ELF-1 (cell line): ENCODE results near the gene LYST.
A peak's percentile ranks its signal among the peaks of the same experiment; 100 is the strongest.

Source experiments
- DNase-seq: peaks from one replicate; pipeline ENCODE4 v3.0.0-alpha.2; 2016; ENCODE audit warnings: low read depth, low spot score

LYST gene

DNA sequence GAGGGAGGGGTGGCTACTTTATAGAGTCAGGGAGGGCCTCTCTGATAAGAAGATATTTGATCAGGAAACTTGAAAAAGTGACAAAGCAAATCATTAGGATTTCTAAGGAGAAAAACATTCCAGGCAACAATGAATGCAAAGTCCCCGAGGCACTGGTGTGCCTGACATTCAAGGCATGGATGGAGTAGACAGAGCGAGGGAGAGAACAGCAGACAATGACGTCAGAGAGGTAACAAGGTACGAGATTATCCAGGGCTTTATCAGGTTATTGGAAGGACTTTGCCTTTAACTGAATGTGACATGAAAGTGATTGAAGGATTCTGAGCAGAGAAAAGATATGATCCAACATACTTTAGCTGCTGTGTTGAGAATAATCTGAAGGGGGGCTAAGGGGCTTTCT, 144.7 kb downstream of the LYST start:
- peak; percentile 25 for DNase-seq

DNA sequence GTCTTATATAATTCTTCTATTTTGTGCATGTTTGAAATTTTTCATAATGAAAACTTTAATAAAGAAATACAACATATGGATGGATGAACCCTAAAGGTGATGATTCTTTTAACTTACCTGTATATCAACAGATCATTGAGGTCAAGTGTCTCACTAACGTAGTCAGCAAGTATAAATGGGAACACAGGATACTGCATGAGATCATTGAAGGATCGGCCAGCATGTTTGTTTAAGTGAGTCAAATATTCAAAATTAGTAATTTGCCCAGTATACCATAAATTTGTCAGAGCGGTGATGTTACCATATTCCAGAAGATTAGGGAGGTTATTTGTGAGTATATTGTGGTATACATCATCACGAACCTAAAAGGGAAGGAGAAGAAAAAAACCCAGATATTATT, 146.2 kb downstream of the LYST start:
- no peak for DNase-seq

DNA sequence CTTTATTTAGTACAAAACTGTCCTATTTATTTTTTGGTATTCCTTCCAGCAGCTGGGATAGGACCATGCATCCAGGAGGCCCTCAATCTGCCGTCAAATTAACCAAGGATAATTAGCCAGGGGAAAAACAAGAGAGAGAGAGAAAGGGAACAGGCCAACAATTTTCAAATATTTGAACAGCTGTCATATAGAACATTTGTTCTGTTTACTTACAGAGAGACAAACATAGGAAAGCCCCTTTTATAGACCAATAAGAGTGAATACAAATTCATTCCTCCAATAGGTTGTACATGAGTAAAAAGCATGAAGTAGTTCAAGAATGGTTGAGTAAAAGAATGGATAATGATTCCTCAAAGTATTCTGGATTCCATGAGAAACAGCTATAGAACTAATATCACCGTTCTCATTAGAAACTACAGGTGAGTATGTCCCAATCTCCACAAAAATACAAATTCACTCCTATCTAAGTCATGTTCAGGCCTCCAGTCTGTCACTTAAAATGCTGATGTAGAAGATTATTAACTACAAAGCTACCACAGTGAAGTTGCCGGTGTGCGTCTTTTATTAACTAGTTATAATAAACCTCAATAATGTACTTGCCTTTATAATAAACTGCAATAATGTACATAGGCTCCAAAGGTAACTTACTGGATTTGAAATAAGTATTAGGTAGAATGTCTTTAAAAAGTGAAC, 152.4 kb downstream of the LYST start:
- no peak for DNase-seq

DNA sequence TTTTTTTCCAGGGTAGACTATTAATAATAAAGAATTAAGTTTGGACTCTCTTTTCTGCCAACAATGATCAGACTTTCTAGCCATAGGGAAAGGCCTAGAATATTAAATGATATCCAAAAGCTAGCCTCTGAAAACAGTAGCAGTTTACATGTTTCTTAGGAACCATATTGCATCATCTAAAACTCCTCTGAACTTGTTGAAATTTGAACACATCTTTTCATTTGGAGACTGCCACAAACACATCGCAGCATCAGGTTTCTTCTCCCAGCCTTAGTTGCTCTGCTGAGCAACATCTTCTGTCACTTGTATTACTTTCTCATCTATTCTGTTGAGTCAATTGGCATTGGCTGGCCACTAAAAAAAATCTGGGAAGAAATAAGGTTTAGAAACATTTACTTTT, 153.9 kb downstream of the LYST start:
- DNase-seq, result no peak

DNA sequence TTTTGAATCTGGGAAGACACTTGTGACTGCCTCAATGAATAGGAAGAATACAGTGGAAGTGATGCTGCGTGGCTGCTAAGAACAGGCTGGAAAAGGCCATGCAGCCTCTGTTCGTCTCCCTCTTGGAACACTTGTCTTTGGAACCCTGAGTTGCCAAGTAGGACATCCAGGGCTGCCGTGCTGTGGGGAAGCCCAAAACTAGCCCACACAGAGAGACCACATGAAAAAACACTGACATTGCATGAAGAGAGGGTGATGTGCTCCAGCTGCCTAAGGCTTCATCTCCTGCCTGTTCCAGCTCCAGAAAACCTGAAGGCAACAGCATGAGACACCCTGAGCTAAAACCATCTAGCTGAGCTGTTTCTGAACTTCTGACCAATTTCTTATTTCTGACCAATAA, 156.0 kb downstream of the LYST start:
- no peak for DNase-seq

DNA sequence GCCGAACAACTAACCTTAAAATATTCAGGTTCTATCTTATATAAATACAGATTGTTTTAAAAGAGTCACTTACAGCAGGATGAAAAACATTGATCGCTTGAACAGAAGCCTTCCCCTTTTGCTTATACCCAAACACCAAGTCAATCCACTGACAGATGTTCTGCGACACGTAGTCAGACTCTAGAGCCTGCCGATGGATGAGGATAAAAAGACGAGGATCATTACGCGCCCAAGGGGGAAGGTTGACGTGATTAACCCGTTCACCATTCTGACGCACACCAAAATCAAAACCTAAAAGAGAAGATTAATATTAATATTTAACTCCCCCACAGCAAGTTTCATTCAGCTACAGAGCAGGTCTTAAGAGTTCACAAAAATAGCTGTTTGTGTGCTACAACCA, 157.7 kb downstream of the LYST start:
- no peak for DNase-seq

DNA sequence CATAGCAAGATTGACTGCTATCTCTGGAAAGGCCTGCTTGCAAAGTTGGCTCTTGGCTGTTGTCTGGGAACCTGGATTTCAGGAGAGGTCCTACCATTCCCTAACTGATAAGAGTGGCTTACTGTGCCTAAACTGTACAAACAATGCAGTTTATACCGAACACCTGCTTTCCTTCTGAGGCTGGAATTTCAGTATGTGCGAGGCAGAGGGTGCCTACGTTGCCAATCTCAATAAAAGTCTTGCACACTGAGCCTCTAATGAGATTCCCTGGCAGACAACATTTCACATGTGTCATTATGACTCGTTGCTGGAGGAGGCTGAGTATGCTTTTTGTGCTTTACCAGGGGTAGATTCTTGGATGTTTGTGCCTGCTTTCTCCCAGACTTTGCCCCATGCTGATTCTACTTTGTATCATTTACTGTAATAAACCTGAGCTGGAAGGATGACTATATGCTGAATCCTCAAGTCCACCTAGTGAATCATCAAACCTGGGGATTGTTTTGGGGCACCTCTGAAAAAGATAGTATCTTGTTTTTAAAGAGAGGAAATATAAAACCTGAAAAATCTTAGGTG, 158.2 kb downstream of the LYST start:
- no peak for DNase-seq

DNA sequence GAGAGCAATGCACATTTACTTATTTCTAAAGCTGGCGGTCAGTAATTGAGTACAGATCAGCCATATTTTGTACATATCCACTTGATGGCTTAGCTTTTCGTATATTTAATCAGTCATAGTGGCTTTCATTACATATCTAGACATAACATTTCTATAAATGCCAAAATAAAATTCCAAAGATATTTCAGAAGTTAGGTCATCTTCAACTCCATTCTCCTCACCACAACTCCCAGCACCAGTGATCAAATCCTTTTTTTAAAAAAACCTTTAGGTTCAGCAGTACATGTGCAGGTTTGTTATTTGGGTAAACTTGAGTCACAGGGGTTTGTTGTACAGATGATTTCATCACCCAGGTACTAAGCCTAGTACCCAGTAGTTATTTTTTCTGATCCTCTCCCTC, 163.2 kb downstream of the LYST start:
- no peak for DNase-seq

GRCh38 chr1:235702412-235702811, 164.3 kb downstream of the LYST start:
- no peak for DNase-seq

- DNase-seq, result no peak
Observed at GRCh38 chr1:235697508-235697907, 169.2 kb downstream of the LYST start.

GRCh38 chr1:235689356-235689755, 177.3 kb downstream of the LYST start:
- no peak for DNase-seq

GRCh38 chr1:235688096-235688495, 178.6 kb downstream of the LYST start:
- DNase-seq, result no peak

- no peak for DNase-seq
Observed at GRCh38 chr1:235683653-235684052, 183.1 kb downstream of the LYST start.

GRCh38 chr1:235682216-235682615, 184.5 kb downstream of the LYST start:
- no peak for DNase-seq

DNA sequence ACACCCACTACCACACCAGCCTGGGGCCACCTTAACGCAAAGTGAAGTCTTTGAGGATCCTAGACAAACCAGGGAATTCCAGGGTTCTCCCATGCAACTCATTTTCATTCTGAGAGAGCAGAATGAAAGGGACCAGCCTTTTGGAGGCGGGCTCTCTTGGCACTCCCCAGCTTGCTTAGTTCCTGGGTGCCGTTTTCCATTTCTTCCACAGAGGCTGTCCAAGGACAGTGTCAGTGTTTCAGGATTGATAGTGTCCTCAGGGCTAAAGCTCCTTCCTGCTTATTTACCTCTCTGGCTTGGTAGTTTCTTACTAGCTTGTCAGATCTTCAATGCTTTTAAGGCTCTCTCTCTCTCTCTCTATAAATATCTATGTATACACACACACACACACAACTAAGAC, 187.1 kb downstream of the LYST start:
- DNase-seq, result peak; percentile 75

DNA sequence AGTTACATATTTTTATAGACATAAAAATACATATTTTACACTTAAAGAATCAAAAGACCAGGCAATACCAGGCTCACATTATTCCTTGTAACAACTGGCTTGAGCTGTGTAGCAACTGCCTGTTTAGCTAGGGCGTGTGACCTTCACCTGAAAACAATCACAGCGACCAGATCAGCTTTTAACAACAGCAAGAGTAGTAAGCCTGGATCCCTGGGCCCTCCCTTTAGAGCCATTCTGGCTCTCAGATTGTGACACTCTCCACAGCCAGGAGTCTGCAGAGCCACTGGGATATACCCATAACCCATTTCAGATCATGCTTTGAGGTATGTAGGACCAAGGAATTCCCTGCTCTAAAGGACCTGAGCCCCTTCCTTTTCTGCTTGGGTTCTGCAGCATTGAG, 187.7 kb downstream of the LYST start:
- peak; percentile 19 for DNase-seq

DNA sequence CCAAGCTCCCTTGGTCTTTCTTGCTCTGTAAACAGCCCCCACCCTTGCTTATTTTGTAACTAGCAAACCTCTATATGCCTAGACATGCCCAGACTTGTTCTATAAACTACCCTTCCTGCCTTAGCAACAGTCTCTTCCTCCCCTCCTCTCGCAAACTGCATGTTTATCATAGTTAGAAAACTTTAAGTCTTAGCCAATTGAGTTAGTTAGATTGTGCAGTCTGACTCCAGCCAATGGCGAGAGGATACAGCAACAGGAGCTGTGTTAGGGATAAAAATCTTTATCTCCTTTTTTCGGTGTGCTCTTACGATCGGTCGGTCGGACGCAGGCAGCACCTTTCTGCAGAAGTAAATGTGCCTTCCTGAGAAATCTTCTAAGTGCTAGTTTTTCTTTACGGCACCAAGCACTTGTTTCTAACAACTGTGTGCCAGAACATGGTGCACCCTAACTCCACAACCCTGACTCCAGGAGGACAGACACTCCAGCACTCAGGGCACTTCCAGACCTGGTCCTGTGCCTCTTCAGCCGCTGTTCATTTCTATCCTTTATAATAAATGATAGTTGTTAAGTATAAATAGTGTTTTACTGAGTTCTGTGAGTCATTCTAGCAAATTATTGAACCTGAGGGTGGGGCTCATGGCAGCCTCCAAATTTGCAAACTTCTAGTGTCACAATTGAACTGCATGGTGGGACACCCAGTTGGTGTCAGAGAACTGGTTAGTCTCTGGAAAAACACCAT, 191.4 kb downstream of the LYST start:
- no peak for DNase-seq

DNA sequence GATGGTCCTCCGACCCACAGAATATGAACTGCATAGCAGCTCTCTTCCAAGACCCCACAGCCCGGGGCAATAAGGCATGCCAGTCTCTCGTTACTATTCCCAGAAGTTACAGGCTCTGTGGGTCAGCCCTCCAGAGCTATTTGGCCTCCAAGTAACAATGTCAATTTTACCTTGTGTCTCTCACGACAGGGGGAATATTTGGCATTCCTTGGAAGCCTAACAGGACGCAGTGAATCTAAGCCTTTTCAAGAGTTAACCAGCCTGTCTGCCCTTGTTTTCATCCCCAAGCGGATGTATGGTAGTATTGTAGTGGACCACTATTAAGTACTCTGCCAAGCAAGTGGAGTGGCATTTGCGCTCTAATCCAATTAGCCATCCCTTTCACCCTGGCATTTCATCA, 192.7 kb downstream of the LYST start:
- peak; percentile 52 for DNase-seq

DNA sequence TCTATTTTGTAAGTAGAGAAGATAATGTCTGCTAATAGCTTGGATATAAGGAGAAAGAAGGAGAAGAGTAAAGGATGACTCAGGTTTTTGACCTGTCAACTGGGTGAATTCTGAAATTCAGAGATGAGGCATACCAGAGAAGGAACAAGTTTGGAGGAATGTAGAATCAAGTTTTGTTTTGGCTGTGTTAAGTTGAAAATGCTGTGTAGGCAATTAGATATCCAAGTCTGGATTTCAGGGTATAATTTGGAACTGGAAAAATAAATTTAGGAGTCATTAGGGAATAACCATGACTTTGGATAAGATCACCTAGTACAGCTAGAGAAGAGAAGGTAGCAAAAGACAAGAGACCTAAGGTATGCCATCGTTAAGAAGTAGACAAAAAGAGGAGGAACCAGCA, 194.7 kb downstream of the LYST start:
- no peak for DNase-seq

DNA sequence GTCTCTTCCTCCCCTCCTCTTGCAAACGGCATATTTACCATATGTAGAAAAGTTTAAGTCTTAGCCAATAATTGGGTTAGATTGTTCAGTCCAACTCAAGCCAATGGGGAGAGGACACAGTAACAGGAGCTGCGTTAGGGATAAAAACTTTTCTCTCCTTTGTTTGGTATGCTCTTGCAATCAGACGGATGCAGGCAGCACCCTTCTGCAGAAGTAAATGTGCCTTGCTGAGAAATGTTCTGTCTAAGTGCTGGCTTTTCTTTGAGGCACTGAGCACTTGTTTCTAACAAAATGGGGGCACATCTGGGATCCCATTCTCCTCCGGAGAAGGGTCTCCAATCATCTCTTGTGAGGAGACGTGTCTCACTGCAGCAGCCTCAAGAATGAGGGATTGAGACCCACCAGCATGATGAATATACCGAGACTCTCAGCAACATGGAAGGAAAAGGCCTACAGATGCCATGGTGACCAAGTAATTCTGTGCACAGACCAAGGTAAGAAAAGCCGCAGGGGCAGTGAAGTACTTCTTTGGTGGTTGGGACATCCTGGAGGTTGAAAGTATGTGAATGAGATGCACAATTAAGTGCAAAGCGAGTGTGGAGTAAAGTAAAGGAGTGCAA, 196.4 kb downstream of the LYST start:
- no peak for DNase-seq

GRCh38 chr1:235669277-235669676, 197.4 kb downstream of the LYST start:
- DNase-seq, result no peak

- no peak for DNase-seq
Observed at GRCh38 chr1:235663628-235664027, 203.1 kb downstream of the LYST start.

- no peak for DNase-seq
Observed at GRCh38 chr1:235661568-235661967, 205.1 kb downstream of the LYST start.
